GM21390 (cell line): ENCODE data around the gene RGL3.
A peak's percentile ranks its signal among the peaks of the same experiment; 100 is the strongest.
"Not testable (repeated sequence)": the region's sequence is repeated elsewhere in the genome, so short reads cannot be mapped to it uniquely, and the experiment has no call there.

Source experiments
- ATAC-seq: cut with Tn5 transposase; IDR thresholded peaks from one replicate; pipeline ENCODE4 v1.9.1; 2021; ENCODE audit not compliant: unreplicated experiment

The RGL3 gene

DNA sequence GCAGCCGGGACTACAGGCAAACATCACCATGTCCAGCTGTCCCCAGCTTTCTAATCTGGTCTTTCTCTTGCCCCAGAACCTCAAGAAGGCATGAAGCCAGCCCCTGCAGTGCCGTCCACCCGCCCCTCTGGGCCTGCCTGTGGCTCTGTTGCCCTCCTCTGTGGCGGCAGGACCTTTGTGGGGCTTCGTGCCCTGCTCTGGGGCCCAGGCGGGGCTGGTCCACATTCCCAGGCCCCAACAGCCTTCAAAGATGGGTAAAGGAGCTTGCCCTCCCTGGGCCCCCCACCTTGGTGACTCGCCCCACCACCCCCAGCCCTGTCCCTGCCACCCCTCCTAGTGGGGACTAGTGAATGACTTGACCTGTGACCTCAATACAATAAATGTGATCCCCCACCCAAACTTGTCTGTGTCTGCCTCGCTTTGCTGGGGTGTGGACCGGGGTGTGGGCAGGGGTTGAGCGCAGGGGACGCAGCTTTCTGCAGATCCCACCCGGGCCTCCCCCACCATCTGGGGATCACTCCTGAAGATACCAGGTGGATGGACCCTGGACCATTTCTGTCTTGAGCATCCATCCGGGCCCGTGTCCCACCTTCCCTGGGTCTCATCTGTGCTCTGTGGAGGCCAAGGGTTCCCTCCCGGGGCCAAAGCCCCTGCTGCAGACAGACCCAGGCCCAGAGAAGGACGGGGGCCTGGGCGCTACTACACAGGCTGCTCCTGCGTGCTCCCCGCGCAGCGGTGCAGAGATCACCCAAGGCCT, 31.6 kb upstream of the RGL3 start:
- no peak for ATAC-seq

GRCh38 chr19:11448923-11449554, 29.9 kb upstream of the RGL3 start:
- ATAC-seq, result no peak

DNA sequence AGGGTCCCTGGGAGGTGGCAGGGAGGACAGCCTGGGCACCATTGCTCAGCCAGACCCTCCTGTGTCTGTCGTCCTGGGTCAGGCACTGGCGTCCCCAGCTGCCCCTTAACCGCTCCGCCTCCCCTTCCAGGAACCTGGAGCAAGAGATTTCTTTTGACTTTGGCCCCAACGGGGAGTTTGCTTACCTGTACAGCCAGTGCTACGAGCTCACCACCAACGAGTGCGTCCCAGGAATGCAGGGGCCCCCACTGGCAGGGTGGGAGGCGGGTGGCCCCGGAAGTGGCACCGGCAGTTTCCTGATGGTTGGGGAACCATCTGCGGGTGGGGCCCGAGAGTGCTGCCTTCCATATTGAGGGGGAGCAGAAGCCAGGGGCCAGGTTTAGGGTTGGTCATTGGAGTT, 29.3 kb upstream of the RGL3 start:
- ATAC-seq, result no peak

GRCh38 chr19:11447347-11448262, 28.5 kb upstream of the RGL3 start:
- ATAC-seq, result no peak

GRCh38 chr19:11446652-11447301, 27.7 kb upstream of the RGL3 start:
- no peak for ATAC-seq

GRCh38 chr19:11446271-11446651, 27.1 kb upstream of the RGL3 start:
- no peak for ATAC-seq

DNA sequence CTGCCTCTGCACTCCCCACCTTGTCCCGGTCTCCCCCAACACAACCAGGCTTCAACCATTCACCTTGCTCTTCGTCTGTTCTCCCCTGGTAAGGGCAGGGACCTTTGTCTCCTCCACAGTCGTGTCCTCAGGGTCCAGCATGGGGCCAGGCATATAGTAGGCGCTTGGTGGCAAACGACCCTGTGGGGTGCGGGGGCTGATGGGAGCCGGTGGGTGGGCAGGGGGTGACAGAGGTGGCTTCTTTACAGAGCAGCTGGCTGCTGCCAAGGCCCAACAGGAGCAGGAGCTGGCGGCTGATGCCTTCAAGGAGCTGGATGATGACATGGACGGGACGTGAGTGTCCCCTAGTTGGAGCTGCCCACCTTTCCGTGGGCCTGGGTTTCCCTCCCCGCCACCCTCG, 26.0 kb upstream of the RGL3 start:
- no peak for ATAC-seq

GRCh38 chr19:11444059-11444458, 24.9 kb upstream of the RGL3 start:
- ATAC-seq, result no peak

- ATAC-seq, result no peak
Measured at GRCh38 chr19:11437955-11438354, 18.8 kb upstream of the RGL3 start.

DNA sequence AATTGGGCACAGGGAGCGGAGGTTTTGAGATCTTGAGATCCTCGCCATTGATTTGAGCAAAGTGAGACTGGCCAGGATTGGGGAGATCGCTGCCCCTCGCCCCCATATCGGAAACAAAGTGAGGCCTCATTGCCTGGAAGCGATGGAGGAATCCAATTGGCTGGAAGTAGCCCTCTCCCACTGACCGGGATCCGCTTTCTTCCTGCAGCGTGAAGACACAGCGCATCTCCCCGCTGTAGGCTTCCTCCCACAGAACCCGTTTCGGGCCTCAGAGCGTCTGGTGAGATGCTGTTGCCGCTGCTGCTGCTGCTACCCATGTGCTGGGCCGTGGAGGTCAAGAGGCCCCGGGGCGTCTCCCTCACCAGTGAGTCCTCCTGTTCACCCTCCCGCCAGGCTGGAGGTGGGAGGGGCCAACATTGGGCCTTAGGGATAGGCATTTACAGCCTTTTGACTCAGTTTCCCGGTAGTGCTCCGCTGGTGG, 16.8 kb upstream of the RGL3 start:
- ATAC-seq, result no peak

GRCh38 chr19:11435057-11435832, 16.1 kb upstream of the RGL3 start, which contains the start of the genes ODAD3 and PRKCSH:
Gene ODAD3, minus strand, starts transcription at chr19:11435121. Its CDS starts 105 bp downstream, at chr19:11435016.
Gene PRKCSH, plus strand, starts transcription at chr19:11435635. Its CDS starts 483 bp downstream, at chr19:11436118.
- peak; percentile 90 for ATAC-seq

GRCh38 chr19:11434703-11435056, 15.6 kb upstream of the RGL3 start:
- peak; percentile 11 for ATAC-seq

- not testable (repeated sequence) for ATAC-seq
Measured at GRCh38 chr19:11433526-11433925, 14.4 kb upstream of the RGL3 start.

- no peak for ATAC-seq
Measured at GRCh38 chr19:11426656-11427055, 7.5 kb upstream of the RGL3 start.

- ATAC-seq, result no peak
Measured at GRCh38 chr19:11425719-11426457, 6.8 kb upstream of the RGL3 start.

- no peak for ATAC-seq
Measured at GRCh38 chr19:11423791-11424181, 4.7 kb upstream of the RGL3 start.

DNA sequence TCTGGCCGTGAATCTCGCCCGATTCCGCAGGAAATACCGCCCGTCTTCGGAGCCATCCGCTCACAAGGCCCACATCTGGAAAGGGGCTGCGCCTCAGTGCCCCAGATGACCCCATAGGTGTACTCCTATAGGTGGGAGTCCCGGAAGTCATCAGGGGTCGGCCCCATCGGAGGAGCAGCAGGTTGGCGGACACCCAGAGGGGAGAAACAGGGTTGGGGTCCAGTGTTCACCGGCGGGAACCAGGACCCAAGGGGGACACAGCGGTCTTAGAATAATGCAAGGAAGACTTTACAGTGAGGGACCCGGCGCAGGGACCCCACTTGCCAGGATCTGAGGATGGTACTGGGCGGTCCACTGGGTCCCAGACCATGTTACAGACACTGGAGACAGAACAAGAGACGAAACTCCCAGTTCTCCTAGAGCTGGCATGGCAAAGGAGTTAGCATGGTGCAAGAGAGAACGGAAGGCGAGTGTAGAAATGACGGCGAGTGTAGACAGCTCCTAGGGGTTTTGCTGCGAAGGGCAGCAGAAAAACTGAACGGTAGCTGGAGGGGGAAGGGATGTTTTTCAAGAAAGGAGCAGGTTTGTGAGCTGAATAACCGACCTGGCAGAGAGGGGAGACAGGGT, 4.2 kb upstream of the RGL3 start:
- ATAC-seq, result no peak

GRCh38 chr19:11422163-11423065, 3.3 kb upstream of the RGL3 start:
- ATAC-seq, result peak; percentile 57
